OCI-LY7 (cell line): ENCODE measurements around the gene TESK1. TPM values are rescaled to one million over a fixed set of nuclear protein-coding genes. Genes with fewer than 3 reads are reported as not detected.

Experiments used
- BruUV-seq: library from RNA; stranded (reverse); fragments of 400-500 nt; replicated peaks from 2 replicates; lab custom pipeline; 2021; lab: Mats Ljungman, UMichigan
- CTCF ChIA-PET: fragments of 300-600 bp; sonication (Branson Sonifier 250); formaldehyde crosslinking; loops from one replicate; lab custom pipeline; 2022; ENCODE audit warnings: antibody characterized with exemption; ENCODE audit not compliant: unreplicated experiment; lab: Charles Lee
- POLR2A ChIA-PET: fragments of 300-600 bp; sonication (Branson Sonifier 250); formaldehyde crosslinking; loops from one replicate; lab custom pipeline; 2022; ENCODE audit warnings: antibody characterized with exemption; lab: Charles Lee
- DNase-seq: peaks from one replicate; pipeline ENCODE4 v3.0.0-alpha.2; 2015; ENCODE audit warnings: low spot score
- H2AFZ ChIP-seq: fragments of 200-600 bp; sonication (generic), shearing (Covaris generic); 2 replicates; pipeline ENCODE4 v1.6.1; 2014; ENCODE audit warnings: mild to moderate bottlenecking, antibody characterized with exemption, low read length, moderate library complexity
- H3K27ac ChIP-seq: fragments of 200-600 bp; sonication (generic); 2 replicates; pipeline ENCODE4 v1.5.1; 2014; ENCODE audit warnings: mixed run types, low read depth, mild to moderate bottlenecking, moderate library complexity, low read length, inconsistent platforms; ENCODE audit not compliant: poor library complexity, severe bottlenecking
- H3K36me3 ChIP-seq: fragments of 200-600 bp; sonication (generic); 2 replicates; pipeline ENCODE4 v1.6.1; 2014; ENCODE audit warnings: mild to moderate bottlenecking, antibody characterized with exemption, low read length, moderate library complexity, mixed read lengths; ENCODE audit not compliant: insufficient read depth
- H3K4me1 ChIP-seq: fragments of 200-600 bp; sonication (generic); 2 replicates; pipeline ENCODE4 v1.5.1; 2014; ENCODE audit warnings: mild to moderate bottlenecking, low read length; ENCODE audit not compliant: insufficient read depth, poor library complexity, severe bottlenecking
- H3K4me2 ChIP-seq: fragments of 200-600 bp; sonication (generic); 2 replicates; pipeline ENCODE4 v1.6.1; 2014; ENCODE audit warnings: mild to moderate bottlenecking, low read length
- H3K4me3 ChIP-seq: fragments of 200-600 bp; sonication (generic); 2 replicates; pipeline ENCODE4 v1.5.1; 2014; ENCODE audit warnings: mild to moderate bottlenecking, low read depth, low read length; ENCODE audit not compliant: poor library complexity, severe bottlenecking
- H3K79me2 ChIP-seq: fragments of 200-600 bp; sonication (generic); 2 replicates; pipeline ENCODE4 v1.6.1; 2016; ENCODE audit warnings: low read depth, mild to moderate bottlenecking, low read length, moderate library complexity, mixed read lengths; ENCODE audit not compliant: insufficient read depth
- H3K9me2 ChIP-seq: fragments of 200-600 bp; sonication (generic); 2 replicates; pipeline ENCODE4 v1.6.1; 2016; ENCODE audit warnings: mild to moderate bottlenecking, low read length, mixed read lengths; ENCODE audit not compliant: insufficient read depth
- H3K9me3 ChIP-seq: fragments of 200-600 bp; sonication (generic); 2 replicates; pipeline ENCODE4 v1.6.1; 2014; ENCODE audit warnings: mild to moderate bottlenecking, mixed run types, low read length, mixed read lengths
- H4K20me1 ChIP-seq: fragments of 200-600 bp; sonication (generic); 2 replicates; pipeline ENCODE4 v1.6.1; 2014; ENCODE audit warnings: mild to moderate bottlenecking, antibody characterized with exemption, low read length, moderate library complexity, mixed read lengths; ENCODE audit not compliant: insufficient read depth
- CTCF ChIP-seq: fragments of 200-600 bp; sonication (generic); conservative IDR thresholded peaks from 2 replicates; pipeline ENCODE4 v1.5.1; 2014; ENCODE audit warnings: mild to moderate bottlenecking, antibody characterized with exemption, low read length, moderate library complexity, mixed read lengths
- EZH2phosphoT487 ChIP-seq: fragments of 200-600 bp; sonication (generic); IDR thresholded peaks from 2 replicates; pipeline ENCODE4 v1.6.1; 2018; ENCODE audit warnings: low read depth, borderline replicate concordance, mild to moderate bottlenecking, mixed run types, antibody characterized with exemption, low read length, moderate library complexity, mixed read lengths
- intact Hi-C: fragments of 100-400 bp; cut with micrococcal nuclease; formaldehyde crosslinking; loops from one replicate; pipeline ENCODE4 v1.10.0; 2022; ENCODE audit not compliant: unreplicated experiment
- total RNA-seq, 2 experiments: library from RNA; depleted of rRNA in 1 of 2; stranded (reverse); fragments of >200 nt in 1 of 2; shearing (Covaris generic) in 1 of 2; gene quantifications; 2 replicates each; pipeline ENCODE4 v1.2.3, GENCODE V29; 2014 to 2022

Gene TESK1
- total RNA-seq, 2 experiments from 2014 or later = 15.0 to 42.2 TPM

GRCh38 chr9:35574578-35575122 is 30.4 kb upstream of the TESK1 start:
- H3K4me3 ChIP-seq = no peak overlapping the region
- no peaks in the 10 kb centered on the region for H3K9me2 ChIP-seq
- no peak overlapping the region for H3K4me2 ChIP-seq
- ChIA-PET POLR2A (no interaction called here), CTCF (no interaction called here)
- H3K9me3 ChIP-seq = no peaks in the 10 kb centered on the region
- no TSS peak for BruUV-seq
- no peaks in the 10 kb centered on the region for H3K36me3 ChIP-seq
- H3K4me1 ChIP-seq = peaks cover 14% of the 10 kb centered on the region
- H3K79me2 ChIP-seq = no peaks in the 10 kb centered on the region
- no peak overlapping the region for H2AFZ ChIP-seq
- TF ChIP-seq CTCF = no peak
- TF ChIP-seq EZH2phosphoT487 = no peak
- no peaks in the 10 kb centered on the region for H4K20me1 ChIP-seq
- DNase-seq = no peak
- intact Hi-C loops = no loop called here
- no peak overlapping the region for H3K27ac ChIP-seq

GRCh38 chr9:35575478-35575877 is 29.6 kb upstream of the TESK1 start:
- intact Hi-C loops = no loop called here
- Histone ChIP-seq H3K4me1 (peaks cover 6% of the 10 kb centered on the region), H3K9me2 (no peaks in the 10 kb centered on the region), H3K9me3 (no peaks in the 10 kb centered on the region), H3K36me3 (no peaks in the 10 kb centered on the region), H3K4me2 (no peak overlapping the region), H2AFZ (no peak overlapping the region), H3K4me3 (no peak overlapping the region), H3K79me2 (no peaks in the 10 kb centered on the region), H3K27ac (no peak overlapping the region), H4K20me1 (no peaks in the 10 kb centered on the region)
- CTCF ChIA-PET = no interaction called here
- POLR2A ChIA-PET = no interaction called here
- BruUV-seq = no TSS peak
- no peak for DNase-seq
- TF ChIP-seq EZH2phosphoT487 = no peak
- TF ChIP-seq CTCF = no peak

GRCh38 chr9:35577486-35577885 is 27.6 kb upstream of the TESK1 start:
- no peak overlapping the region for H3K4me2 ChIP-seq
- ChIA-PET POLR2A (interaction anchor here (0.7 kb wide), 2 partner anchors 78 to 196 kb away, joined by 4 to 6 read pairs; no protein-coding TSS in a partner anchor), CTCF (no interaction called here)
- no peaks in the 10 kb centered on the region for H4K20me1 ChIP-seq
- no peak for DNase-seq
- BruUV-seq = no TSS peak
- H3K9me3 ChIP-seq = no peaks in the 10 kb centered on the region
- H3K4me1 ChIP-seq = no peaks in the 10 kb centered on the region
- H3K79me2 ChIP-seq = no peaks in the 10 kb centered on the region
- no peaks in the 10 kb centered on the region for H3K9me2 ChIP-seq
- H3K4me3 ChIP-seq = no peak overlapping the region
- no peak overlapping the region for H2AFZ ChIP-seq
- intact Hi-C loops = no loop called here
- no peaks in the 10 kb centered on the region for H3K36me3 ChIP-seq
- TF ChIP-seq CTCF (no peak), EZH2phosphoT487 (no peak)
- no peak overlapping the region for H3K27ac ChIP-seq
